ENCODE data around the gene CDC5L. TPM values are rescaled to one million over a fixed set of nuclear protein-coding genes. Genes with fewer than 3 reads are reported as not detected.

The CDC5L gene
- polyA plus RNA-seq, 1 donor (not counting 4 experiments of a cell fraction or from before 2014, with no cell fraction given) = 16.6 TPM

GRCh38 chr6:44477293-44477894 lies 89.9 kb downstream of the CDC5L start:
- Histone ChIP-seq H3K9me1 (ENCODE audit: control insufficient read depth, extremely low read depth, insufficient read depth, low read length) (no peaks in the 10 kb centered on the region), H3K27ac (ENCODE audit: control insufficient read depth, insufficient read depth, low read length) (no peak overlapping the region), H3K36me3 (ENCODE audit: control insufficient read depth in 2 of 2, extremely low read depth in 1 of 2, insufficient read depth in 2 of 2, low read length in 2 of 2) (no peaks in the 10 kb centered on the region), H3K9ac (ENCODE audit: control insufficient read depth, extremely low read depth, insufficient read depth, low read length) (no peak overlapping the region), H3K4me2 (ENCODE audit: control insufficient read depth, extremely low read depth, insufficient read depth, low read depth, low read length) (no peak overlapping the region), H2AFZ (ENCODE audit: control insufficient read depth, low read length) (no peak overlapping the region), H4K20me1 (ENCODE audit: control insufficient read depth, extremely low read depth, insufficient read depth, low read length) (no peaks in the 10 kb centered on the region), H3K27me3 (ENCODE audit: control insufficient read depth, extremely low read depth, insufficient read depth, low read length) (no peaks in the 10 kb centered on the region), H3K79me2 (ENCODE audit: control insufficient read depth, insufficient read depth, low read length) (no peaks in the 10 kb centered on the region), H3K9me3 (ENCODE audit: control insufficient read depth, low read depth, low read length) (no peaks in the 10 kb centered on the region), H3K4me1 (ENCODE audit: control insufficient read depth, extremely low read depth, insufficient read depth, low read length) (peaks cover 5% of the 10 kb centered on the region), H3K4me3 (ENCODE audit: control insufficient read depth in 2 of 3, extremely low read depth in 1 of 3, insufficient read depth in 2 of 3, low read depth in 1 of 3, low read length in 3 of 3) (no peak overlapping the region)
- TF ChIP-seq CTCF (optimal IDR thresholded peaks at IDR 0.05 in 1 of 3, IDR thresholded peaks at IDR 0.05 in 1 of 3, conservative IDR thresholded peaks at IDR 0.05 in 1 of 3; ENCODE audit: extremely low read depth in 1 of 3, insufficient read depth in 2 of 3, low read length in 3 of 3) = no peak
- no peak for TF ChIP-seq EZH2 (IDR thresholded peaks at IDR 0.05; ENCODE audit: low read length)
- dilution Hi-C loops (cut with MboI; ENCODE audit: extremely low pct_ligation_motif_present, low sequenced_read_pairs) = no loop called here
- FAIRE-seq (no peak), DNase-seq (ENCODE audit: low read depth, low spot score) (no peak)

GRCh38 chr6:44478158-44478557 lies 90.7 kb downstream of the CDC5L start:
- Histone ChIP-seq H2AFZ (ENCODE audit: control insufficient read depth, low read length) (no peak overlapping the region), H3K27ac (ENCODE audit: control insufficient read depth, insufficient read depth, low read length) (no peak overlapping the region), H4K20me1 (ENCODE audit: control insufficient read depth, extremely low read depth, insufficient read depth, low read length) (no peaks in the 10 kb centered on the region), H3K4me3 (ENCODE audit: control insufficient read depth in 2 of 3, extremely low read depth in 1 of 3, insufficient read depth in 2 of 3, low read depth in 1 of 3, low read length in 3 of 3) (no peak overlapping the region), H3K4me2 (ENCODE audit: control insufficient read depth, extremely low read depth, insufficient read depth, low read depth, low read length) (no peak overlapping the region), H3K9me3 (ENCODE audit: control insufficient read depth, low read depth, low read length) (no peaks in the 10 kb centered on the region), H3K36me3 (ENCODE audit: control insufficient read depth in 2 of 2, extremely low read depth in 1 of 2, insufficient read depth in 2 of 2, low read length in 2 of 2) (no peaks in the 10 kb centered on the region), H3K79me2 (ENCODE audit: control insufficient read depth, insufficient read depth, low read length) (no peaks in the 10 kb centered on the region), H3K27me3 (ENCODE audit: control insufficient read depth, extremely low read depth, insufficient read depth, low read length) (no peaks in the 10 kb centered on the region), H3K9ac (ENCODE audit: control insufficient read depth, extremely low read depth, insufficient read depth, low read length) (no peak overlapping the region), H3K4me1 (ENCODE audit: control insufficient read depth, extremely low read depth, insufficient read depth, low read length) (peaks cover 5% of the 10 kb centered on the region), H3K9me1 (ENCODE audit: control insufficient read depth, extremely low read depth, insufficient read depth, low read length) (no peaks in the 10 kb centered on the region)
- no peak for FAIRE-seq
- dilution Hi-C loops (cut with MboI; ENCODE audit: extremely low pct_ligation_motif_present, low sequenced_read_pairs) = no loop called here
- no peak for DNase-seq (ENCODE audit: low read depth, low spot score)
- no peak for TF ChIP-seq CTCF (optimal IDR thresholded peaks at IDR 0.05 in 1 of 3, IDR thresholded peaks at IDR 0.05 in 1 of 3, conservative IDR thresholded peaks at IDR 0.05 in 1 of 3; ENCODE audit: extremely low read depth in 1 of 3, insufficient read depth in 2 of 3, low read length in 3 of 3)
- TF ChIP-seq EZH2 (IDR thresholded peaks at IDR 0.05; ENCODE audit: low read length) = no peak
